ENCODE measurements around the gene SSU72.

- no peak for TF ChIP-seq EP300 (IDR thresholded peaks at IDR 0.05)
- TF ChIP-seq CTCF (IDR thresholded peaks at IDR 0.05): no peak
- TF ChIP-seq POLR2AphosphoS5 (IDR thresholded peaks at IDR 0.05): no peak
- no peak for TF ChIP-seq POLR2A (IDR thresholded peaks at IDR 0.05)
These were observed 40.1 kb downstream of the SSU72 start for GRCh38 chr1:1534401-1535154.
